ENCODE measurements around the gene REG1A.

The REG1A gene

DNA sequence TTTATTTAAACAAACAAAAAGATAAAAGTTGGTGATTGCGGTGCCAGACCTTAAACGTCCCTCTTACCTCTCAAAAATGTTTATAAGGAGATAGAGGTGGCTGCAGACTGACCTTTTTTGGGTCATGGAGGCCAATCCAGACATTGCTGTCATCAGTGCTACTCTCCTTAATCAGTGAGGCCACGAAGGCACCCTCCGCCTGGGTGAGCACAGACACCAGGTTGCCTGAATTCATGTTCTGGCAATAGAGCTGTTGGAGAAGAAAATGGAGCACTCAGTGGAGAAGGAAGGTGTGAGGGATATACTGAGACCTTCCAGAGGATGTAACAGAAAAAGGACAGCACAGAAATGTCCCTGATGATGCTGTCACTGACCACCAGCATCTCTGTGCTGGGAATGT is 34.0 kb upstream of the REG1A start:
- H3K4me3 ChIP-seq (ENCODE audit: low read depth, low read length): no peak overlapping the region
- TF ChIP-seq, protein P1, sequence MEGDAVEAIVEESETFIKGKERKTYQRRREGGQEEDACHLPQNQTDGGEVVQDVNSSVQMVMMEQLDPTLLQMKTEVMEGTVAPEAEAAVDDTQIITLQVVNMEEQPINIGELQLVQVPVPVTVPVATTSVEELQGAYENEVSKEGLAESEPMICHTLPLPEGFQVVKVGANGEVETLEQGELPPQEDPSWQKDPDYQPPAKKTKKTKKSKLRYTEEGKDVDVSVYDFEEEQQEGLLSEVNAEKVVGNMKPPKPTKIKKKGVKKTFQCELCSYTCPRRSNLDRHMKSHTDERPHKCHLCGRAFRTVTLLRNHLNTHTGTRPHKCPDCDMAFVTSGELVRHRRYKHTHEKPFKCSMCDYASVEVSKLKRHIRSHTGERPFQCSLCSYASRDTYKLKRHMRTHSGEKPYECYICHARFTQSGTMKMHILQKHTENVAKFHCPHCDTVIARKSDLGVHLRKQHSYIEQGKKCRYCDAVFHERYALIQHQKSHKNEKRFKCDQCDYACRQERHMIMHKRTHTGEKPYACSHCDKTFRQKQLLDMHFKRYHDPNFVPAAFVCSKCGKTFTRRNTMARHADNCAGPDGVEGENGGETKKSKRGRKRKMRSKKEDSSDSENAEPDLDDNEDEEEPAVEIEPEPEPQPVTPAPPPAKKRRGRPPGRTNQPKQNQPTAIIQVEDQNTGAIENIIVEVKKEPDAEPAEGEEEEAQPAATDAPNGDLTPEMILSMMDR (IDR thresholded peaks at IDR 0.05; ENCODE audit: borderline replicate concordance, insufficient read depth, low read depth, low read length): no peak

DNA sequence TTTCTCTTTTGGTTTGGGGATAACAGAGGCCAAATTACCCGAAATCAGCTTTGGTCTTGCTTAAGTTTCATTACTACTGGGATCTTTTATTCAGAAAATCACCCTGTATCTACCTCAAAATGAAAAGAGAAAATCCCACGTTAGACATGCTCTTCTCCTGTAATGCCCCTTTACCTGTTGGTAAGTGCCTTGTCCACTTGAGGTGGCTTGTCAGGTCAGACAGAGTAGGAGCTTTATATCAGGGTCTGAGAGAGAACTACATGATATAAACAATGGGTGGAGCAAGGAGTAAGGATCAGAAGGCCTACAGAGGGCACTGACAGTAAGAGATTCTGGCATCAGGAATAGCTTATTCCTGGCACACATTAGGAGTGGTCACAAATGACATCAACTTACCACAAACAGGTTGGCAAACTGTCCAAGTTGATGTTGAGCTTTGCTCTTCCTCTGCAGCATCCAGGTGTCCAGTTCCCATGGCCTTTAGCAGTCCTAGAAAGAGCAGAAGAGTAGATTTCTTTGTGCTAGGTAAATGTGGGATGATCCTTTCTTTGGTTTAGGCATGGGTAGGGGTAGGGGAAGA is 32.4 kb upstream of the REG1A start, which contains the start of gene REG1B:
TSS of gene REG1B (minus strand) at position 209 of the 580 bp plus-strand sequence. CDS start 381 bp downstream, outside the sequence.
- no peak within 1 kb of the TSS for H3K4me3 ChIP-seq (ENCODE audit: low read depth, low read length)
- TF ChIP-seq, protein P1 (IDR thresholded peaks at IDR 0.05; ENCODE audit: borderline replicate concordance, insufficient read depth, low read depth, low read length): no peak

DNA sequence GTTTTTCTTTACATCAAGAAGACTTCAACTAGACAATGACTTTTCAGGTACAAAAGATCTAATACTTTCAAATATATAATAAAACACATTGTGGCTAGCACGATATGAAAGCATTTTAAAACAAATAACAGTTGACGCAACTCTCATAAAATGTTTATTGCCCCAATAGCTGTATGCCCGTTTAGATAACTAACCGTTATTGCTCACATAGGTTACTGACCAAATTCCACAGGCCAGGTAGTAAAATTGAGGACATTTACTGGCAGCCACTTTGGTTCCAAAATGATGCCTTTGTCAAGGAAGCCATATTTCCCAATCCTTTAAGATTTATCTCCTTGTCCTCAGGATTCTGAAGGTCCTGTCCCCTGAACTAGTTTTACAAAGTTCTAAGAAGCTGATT is 29.6 kb upstream of the REG1A start:
- TF ChIP-seq, protein P1 (IDR thresholded peaks at IDR 0.05; ENCODE audit: borderline replicate concordance, insufficient read depth, low read depth, low read length): no peak
- no peak overlapping the region for H3K4me3 ChIP-seq (ENCODE audit: low read depth, low read length)

DNA sequence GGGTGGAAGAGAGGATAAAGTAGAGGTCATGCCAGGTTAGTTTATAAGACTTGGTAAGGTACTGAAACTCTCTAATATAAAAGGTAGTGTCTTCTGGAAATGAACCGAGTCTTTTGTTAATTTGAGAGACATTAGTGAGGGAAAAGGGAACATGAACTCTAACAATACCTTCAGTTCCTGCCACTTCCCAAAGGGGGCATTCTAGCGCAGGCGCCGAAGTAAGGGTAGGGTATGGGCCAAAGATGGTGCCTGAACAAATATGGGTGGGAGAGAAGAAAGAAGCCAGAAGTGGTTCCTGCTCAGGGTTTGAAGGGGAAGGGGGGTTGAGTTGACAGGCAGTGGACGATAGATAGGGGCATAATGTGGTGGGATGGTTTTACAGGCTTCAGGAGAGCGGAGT is 22.4 kb upstream of the REG1A start:
- H3K4me3 ChIP-seq (ENCODE audit: low read depth, low read length): no peak overlapping the region
- TF ChIP-seq, protein P1 (IDR thresholded peaks at IDR 0.05; ENCODE audit: borderline replicate concordance, insufficient read depth, low read depth, low read length): no peak

DNA sequence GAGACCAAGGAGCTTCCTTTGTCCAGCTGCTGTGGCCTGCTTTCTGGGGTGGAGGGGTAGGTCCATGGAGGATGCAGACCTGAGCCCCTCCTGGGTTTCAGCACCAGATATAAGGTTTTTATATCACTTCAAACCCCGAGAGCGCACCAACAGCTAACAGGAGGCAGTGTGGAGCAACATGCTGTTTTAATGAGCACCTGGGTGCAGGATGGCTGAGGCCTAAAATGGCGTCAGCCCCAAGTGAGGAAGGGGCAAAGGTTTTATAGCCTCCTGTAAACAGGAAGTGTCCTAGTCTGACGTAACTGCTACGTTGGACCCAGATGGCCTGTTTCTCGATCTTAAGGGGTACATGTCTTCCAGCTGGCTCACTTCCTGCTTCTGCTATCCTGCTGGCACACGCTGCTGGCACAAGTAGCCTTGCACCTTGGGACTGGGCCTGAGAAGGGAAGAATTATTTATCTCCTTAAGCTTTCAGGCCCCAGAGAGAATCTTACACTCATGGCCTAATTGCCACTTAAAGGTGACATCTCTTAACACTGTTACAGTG is 21.1 kb upstream of the REG1A start:
- TF ChIP-seq, protein P1 (IDR thresholded peaks at IDR 0.05; ENCODE audit: borderline replicate concordance, insufficient read depth, low read depth, low read length): no peak
- no peak overlapping the region for H3K4me3 ChIP-seq (ENCODE audit: low read depth, low read length)

DNA sequence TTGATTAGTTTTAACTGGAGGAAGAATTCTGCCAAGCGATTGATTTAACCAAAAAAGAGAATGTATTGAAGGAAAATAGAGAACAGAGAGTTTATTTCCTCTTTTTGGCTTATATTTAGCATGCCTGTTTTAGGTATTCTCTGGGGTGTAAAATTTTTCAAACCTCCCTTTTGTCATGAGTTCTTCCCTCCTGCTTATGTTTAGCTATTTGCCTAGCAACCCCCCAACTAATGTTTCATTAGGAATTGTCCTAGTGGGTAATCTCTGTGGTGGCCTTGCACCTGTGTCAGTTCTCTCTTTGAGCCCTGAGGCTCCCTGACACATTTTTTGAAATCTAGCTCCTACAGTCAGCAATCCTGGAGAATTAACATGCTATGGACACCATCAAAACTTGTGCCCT is 20.0 kb upstream of the REG1A start:
- TF ChIP-seq, protein P1 (IDR thresholded peaks at IDR 0.05; ENCODE audit: borderline replicate concordance, insufficient read depth, low read depth, low read length): no peak
- H3K4me3 ChIP-seq (ENCODE audit: low read depth, low read length): no peak overlapping the region

DNA sequence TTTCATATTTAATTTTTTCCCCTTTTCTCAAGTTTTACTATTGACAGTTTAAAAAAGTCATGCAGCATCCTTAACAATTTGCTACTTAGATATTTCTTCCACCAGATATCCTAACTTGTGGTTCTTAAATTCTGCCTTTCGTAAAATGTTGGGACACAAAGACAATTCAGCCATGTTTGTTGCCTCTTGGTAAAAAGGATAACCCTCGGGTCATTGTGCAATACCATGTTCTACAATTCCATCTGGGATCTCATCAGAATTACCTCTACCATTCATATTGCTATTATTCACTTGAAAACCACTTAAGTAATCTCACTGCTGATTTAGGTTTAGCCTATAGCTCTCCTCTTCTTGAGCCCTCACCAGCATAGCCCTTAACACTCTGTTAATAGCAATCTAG is 19.3 kb upstream of the REG1A start:
- TF ChIP-seq, protein P1 (IDR thresholded peaks at IDR 0.05; ENCODE audit: borderline replicate concordance, insufficient read depth, low read depth, low read length): no peak
- no peak overlapping the region for H3K4me3 ChIP-seq (ENCODE audit: low read depth, low read length)
